Liver (tissue), 3 donors: Measurements from ENCODE around the gene MTF1.

ENCODE experiments used
- CTCF ChIP-seq: fragments of 150-350 bp; IDR thresholded peaks from 2 replicates; pipeline ENCODE4 v1.5.1; 2017; ENCODE audit warnings: improper control_type of control experiment, low read depth, low read length; ENCODE audit not compliant: missing input control
- GABPA ChIP-seq, 2 donors: IDR thresholded peaks in 1 of 2; conservative IDR thresholded peaks in 1 of 2; 2 replicates each; pipeline ENCODE4 v1.6.1; 2016; ENCODE audit warnings: antibody characterized with exemption in 2 of 2, mild to moderate bottlenecking in 1 of 2, moderate library complexity in 1 of 2
- MAX ChIP-seq: IDR thresholded peaks from 2 replicates; pipeline ENCODE4 v1.6.1; 2016; ENCODE audit warnings: antibody characterized with exemption
- TAF1 ChIP-seq: conservative IDR thresholded peaks from 2 replicates; pipeline ENCODE4 v1.6.1; 2016; ENCODE audit warnings: antibody characterized with exemption, mild to moderate bottlenecking
- donor health status: healthy.
- donor health status: healthy.

DNA sequence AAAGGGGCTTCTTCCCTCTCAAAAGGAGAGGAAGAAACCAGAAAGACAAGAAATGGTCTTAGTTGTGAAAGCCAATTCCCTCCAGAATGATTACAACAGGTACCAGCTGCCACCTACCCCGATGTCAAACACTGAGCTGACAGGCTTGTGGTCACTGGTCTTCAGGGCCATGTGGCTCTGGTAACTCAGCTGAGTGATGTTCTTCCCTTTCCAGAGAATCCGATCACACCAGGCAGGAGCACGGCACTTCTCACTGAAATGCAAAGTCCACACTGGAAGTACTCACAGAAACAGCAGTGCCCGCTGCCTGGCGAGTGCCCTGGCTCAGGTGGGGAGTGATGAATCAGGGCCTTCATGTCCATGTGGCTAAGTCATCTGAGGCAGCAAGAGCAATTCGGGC, 18.7 kb upstream of the MTF1 start:
- no peak for TF ChIP-seq CTCF
- TF ChIP-seq MAX: no peak
- no peak for TF ChIP-seq TAF1
- TF ChIP-seq GABPA (IDR thresholded peaks at IDR 0.05 in 1 of 2, conservative IDR thresholded peaks at IDR 0.05 in 1 of 2): no peak
